Activated CD8-positive, alpha-beta memory T cell treated with anti-CD3 and anti-CD28 coated beads, Interleukin-2, amount 50 U/mL, for 4 hours (primary cell): ENCODE measurements around the gene PTCD1.
"Not testable (repeated sequence)": the region's sequence is repeated elsewhere in the genome, so short reads cannot be mapped to it uniquely, and the experiment has no call there.

Experiments
- DNase-seq: peaks from one replicate; pipeline ENCODE4 v3.0.0-alpha.2; 2020

PTCD1 gene

GRCh38 chr7:99407872-99408378 lies 30.7 kb downstream of the PTCD1 start:
- DNase-seq = peak; percentile 50

- no peak for DNase-seq
Measured at GRCh38 chr7:99406557-99406956, 32.0 kb downstream of the PTCD1 start.

DNA sequence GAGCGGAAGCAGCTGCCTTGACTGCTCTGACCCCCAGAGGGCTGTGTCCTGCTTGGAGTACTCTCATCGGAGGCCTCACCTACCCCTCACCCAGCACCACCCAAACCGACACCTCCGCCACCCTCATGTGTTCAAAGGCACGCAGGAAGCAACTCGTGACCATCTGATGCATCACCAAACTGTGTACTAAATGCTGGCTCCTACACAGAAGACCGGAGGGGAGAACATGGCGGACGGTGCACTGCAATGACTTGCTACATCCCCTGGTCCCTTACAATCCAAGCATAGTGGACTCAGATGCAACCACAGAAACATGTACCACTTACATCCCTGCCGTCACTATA lies 33.6 kb downstream of the PTCD1 start:
- DNase-seq = no peak

DNA sequence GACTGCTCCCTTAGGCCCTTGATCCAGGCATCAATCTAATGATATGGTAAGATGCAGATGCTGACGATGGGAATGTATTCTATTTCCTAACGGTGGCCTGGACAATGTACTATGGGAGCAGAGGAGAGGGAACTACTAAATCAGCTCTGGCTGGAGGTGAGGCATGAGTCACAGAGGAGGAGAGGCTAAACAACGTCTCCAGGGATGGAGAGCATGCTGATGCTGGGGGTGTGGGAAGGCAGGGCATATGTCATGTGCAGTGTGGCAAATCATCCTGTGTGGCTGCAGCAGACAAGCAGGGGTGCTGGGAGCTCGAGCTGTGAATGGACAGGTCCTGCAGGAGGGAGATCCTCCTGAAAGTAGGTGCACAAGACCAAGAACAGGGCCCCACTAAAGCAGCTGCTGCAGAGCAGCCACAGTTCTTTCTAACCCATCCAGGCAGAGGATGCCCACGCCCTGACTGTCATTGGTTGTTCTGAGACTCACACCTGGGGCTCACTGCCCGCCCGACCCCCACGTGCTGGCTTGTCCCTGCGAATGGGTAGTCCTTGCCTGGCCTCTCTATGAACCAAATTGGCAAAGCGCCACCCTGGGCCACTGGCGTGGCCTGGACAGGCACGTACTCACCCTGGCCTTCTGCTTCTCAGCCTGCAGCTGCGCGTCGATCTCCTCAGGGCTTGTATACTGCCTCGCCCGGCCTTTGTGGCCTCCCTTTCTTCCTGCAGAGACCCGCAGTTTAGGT lies 34.2 kb downstream of the PTCD1 start:
- no peak for DNase-seq

GRCh38 chr7:99403764-99404163 lies 34.8 kb downstream of the PTCD1 start:
- DNase-seq = no peak

DNA sequence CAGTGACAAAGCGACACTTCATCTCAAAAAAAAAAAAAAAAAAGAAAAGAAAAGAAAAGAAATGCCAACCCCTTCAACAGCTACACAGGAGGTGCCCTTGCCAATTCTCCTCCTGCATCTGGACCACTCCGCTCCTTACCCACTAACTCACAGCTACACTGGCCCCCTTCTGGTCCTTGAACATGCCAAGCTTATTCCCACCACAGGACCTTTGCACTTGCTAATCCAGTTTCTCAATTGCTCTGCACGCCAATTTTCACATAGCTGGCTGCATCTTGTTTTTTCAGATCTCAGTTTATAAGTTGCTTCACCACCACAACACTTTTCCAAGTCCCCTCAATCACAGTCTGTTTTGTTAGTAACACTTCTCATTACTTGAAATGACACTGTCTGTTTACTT lies 35.7 kb downstream of the PTCD1 start:
- DNase-seq = no peak

DNA sequence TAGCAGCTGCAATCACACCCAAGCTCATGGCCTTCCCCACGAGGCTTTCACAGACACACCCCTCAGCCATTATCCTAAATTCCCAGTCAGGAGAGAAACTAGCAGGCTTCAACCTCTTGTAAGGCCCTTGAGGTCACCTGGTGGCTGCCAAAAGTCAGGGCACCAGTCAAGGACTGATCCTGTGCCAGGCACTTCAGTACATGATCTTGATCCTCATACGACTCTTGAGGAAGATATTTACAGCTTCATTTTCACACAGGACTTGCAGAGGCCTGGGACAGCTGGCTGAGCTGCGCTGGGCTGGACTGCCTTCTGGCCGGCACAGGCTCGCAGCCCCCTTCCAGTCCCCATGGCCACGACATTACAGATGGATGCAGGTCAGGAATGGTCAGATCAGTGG lies 39.0 kb downstream of the PTCD1 start:
- DNase-seq = no peak

- no peak for DNase-seq
Measured at GRCh38 chr7:99398891-99399445, 39.6 kb downstream of the PTCD1 start.

- DNase-seq = no peak
Measured at GRCh38 chr7:99397297-99397983, 41.2 kb downstream of the PTCD1 start.

DNA sequence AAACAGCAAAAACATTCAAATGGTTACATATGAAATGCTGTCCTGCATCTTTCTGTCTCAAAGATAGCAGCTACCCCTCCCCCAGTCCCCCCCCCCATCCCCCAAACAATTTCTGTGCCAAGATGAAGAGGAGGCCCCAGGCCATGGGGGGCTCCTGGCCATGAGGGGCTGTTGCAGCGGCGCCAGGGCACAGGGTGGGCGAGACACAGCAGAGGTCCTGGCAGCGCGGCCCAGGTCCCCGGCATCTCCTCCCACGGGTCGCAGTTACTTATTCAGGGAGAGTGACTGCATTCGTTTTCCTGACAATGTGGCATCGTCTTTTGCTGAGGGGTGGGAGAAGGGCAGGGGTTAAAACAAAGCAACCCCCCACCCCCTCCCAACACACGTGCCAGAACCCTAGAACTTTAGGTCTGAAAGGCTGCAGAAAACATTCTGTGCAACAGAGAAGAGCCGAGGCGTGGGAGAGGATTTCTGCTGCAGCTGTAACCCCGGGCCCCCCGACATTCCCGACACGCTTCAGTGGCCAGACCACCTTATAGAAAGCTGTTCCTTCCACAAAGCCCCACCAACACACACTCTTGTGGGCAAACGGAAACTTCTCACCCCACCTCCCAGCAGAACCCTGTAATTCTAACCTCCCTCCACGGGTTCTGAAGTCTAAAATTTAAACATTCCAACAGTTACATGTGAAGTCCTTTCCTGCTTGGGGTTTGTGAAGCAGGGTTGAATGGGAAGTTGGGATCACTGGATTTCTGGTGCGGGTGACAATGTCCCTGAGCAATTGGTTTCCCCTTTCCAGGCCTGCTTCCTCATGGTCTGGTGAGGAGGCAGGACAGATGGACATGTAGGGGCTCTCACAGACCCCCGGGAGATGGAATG lies 41.9 kb downstream of the PTCD1 start:
- DNase-seq = no peak

- DNase-seq = no peak
Measured at GRCh38 chr7:99395616-99396327, 42.8 kb downstream of the PTCD1 start.

DNA sequence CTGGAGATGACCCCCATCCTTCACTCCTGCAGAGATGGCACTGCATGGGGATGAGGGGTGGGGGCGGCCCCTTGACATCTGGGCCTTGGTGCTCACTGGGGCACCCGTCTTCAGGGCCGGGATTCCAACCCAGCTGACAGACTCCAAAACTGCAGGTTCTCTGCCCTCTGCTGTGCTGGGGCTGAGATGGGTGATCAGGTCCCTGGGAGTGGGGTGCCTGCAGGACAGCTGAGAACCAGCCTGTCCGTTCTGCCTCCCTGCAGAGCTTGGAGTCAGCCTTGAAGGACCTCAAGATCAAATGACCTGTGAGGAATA lies 44.5 kb downstream of the PTCD1 start:
- no peak for DNase-seq

DNA sequence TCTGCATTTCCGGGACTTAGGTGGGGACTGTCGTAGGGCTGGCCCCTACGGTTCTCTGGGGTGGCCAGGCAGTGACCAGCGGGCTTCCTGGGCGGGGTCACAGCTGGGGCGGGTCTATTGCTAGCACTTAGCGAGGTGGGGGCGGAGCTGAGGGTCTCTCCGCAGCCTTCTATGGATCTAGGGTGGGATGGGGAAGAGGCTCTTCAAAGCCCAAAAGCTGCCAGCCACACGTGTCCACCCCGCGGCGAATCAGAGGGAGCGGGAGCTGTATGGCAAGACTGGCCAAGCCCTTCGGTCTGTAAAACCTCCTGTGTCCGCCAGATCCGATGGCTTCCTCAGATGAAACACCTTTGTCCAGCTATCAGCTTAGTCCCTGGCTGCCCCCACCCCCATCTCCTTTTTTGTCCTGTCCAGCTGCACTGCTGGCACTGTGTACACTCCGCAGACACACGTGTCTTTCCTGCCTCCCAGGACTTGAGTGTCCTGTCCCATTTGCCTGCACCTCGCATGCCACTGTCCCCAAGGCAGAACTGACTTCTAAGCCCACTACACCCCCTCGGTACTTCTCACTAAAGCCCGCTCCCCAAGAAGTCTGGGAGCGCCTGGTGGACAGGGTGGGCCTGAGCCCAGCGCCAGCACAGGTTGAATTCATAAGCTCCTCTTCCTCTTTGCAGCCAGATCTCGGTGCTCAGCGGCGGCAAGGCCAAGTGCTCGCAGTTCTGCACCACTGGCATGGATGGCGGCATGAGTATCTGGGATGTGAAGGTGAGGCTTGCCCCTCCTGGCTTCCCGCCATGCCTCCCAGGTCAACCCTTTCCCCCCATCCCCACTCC lies 45.0 kb downstream of the PTCD1 start:
- no peak for DNase-seq

GRCh38 chr7:99392659-99393354 lies 45.8 kb downstream of the PTCD1 start:
- DNase-seq = peak; percentile 81

DNA sequence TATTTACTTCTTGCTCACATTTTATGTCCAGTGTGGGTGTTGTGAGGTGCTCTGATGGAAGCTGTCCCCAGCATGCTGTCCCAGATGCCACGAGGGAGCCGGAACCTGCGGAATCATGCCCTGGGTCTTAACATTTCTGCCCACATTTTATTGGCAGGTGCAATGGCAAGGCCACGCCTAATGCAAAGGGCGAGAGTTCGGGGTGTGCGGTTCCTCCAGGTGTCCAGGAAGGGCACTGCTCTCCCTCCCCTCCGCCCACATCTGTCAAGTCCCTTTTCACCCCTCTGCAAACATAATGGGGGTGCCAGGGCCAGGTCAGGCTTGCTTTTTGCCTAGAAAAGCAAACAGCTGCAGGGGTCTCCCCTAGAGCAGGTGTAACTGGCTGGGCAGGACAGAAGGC lies 46.6 kb downstream of the PTCD1 start:
- no peak for DNase-seq

GRCh38 chr7:99390941-99391602 lies 47.5 kb downstream of the PTCD1 start:
- no peak for DNase-seq

DNA sequence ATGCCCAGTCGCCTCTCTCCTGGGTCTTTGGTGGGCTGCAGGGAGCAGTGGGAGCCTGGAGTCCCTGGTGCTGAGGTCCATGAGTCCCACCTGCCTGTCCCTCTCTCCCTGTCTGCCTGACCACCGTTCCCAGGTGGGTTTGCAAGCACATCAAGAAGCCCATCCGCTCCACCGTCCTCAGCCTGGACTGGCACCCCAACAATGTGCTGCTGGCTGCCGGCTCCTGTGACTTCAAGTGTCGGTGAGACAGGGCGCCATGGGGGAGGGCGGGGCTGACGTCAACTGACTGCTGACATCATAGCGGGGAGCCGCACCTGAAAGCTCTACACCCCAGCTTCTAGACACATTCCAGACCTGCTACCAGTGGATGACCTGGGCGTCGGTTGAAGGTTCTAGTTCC lies 48.8 kb downstream of the PTCD1 start:
- DNase-seq = no peak

DNA sequence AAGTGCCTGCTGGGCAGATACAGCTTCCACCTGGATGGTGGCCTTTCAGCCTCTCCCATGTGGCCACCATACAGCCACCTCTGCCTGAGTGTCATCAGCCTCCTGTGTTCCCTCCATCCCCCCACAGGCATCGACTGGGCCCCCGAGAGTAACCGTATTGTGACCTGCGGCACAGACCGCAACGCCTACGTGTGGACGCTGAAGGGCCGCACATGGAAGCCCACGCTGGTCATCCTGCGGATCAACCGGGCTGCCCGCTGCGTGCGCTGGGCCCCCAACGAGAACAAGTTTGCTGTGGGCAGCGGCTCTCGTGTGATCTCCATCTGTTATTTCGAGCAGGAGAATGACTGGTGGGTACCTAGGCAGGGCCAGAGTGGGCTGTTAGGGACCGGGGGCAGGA lies 50.7 kb downstream of the PTCD1 start:
- DNase-seq = no peak

DNA sequence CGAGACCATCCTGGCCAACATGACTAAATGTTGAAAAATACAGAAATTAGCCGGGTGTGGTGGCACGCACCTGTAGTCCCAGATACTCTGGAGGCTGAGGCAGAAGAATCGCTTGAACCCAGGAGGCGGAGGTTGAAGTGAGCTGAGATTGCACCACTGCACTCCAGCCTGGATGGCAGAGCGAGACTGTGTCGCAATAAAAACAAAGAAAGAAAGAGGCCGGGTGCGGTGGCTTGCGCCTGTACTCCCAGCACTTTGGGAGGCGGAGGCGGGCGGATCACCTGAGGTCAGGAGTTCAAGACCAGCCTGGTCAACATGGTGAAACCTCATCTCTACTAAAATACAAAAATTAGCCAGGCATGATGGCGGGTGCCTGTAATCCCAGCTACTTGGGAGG lies 51.4 kb downstream of the PTCD1 start:
- DNase-seq = not testable (repeated sequence)

DNA sequence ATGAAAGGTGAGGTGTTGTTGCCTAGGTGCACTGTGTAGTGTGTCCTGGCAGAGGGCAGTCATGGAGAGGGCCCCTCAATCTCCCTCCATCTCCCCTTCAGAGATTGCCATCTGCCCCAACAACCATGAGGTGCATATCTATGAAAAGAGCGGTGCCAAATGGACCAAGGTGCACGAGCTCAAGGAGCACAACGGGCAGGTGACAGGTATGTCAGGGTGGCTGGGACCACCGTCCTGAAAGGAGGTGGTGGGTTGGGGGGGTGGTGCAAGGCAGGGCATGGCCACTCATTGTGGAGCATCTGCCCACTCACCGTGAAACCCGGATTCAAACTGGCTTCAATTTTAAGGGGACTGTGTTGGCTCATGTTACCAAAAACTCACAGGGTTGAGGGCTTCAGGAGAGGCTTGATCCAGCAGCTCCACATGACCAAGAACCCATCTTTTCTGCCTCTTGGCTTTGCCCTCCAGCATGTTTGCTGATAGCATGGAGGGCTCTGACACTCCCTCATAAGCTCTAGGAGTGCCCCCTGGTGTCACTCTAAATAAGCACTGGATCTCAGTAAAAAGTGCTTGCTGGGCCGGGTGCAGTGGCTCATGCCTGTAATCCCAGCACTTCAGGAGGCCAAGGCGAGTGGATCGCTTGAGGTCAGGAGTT lies 51.9 kb downstream of the PTCD1 start:
- no peak for DNase-seq
